ENCODE measurements around the gene CLMN. TPM values are rescaled to one million over a fixed set of nuclear protein-coding genes. Genes with fewer than 3 reads are reported as not detected.
"Not testable (repeated sequence)": the region's sequence is repeated elsewhere in the genome, so short reads cannot be mapped to it uniquely, and the experiment has no call there.

Gene CLMN
- total RNA-seq, 1 experiment from 2014 or later = 8.6 TPM

DNA sequence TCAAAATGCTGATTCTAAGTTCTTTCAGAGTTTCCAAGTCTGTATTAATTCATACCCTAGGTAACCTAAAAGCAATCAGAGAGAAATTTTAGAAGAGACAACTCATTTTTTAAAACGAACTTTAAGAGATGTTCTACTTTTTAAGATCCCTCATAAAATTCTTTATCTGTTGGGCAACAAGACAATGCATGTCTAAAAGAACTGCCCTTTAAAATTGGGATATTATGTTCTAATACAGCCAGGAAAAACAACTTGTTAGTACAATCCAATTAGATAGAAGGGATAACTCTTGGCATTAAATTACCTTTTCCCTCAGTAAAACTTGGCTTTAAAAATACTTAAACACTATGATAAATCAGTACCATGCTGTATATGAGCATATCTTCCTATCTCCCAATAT is 178.0 kb downstream of the CLMN start:
- peaks cover 55% of the 10 kb centered on the region for H3K4me1 ChIP-seq (ENCODE audit: insufficient read depth, low read length, poor library complexity, severe bottlenecking)
- ChIA-PET POLR2A (ENCODE audit: low non-redundant PET) (no interaction called here), CTCF (no interaction called here)
- peaks cover 4% of the 10 kb centered on the region for H3K36me3 ChIP-seq (ENCODE audit: insufficient read depth, low read length, poor library complexity, severe bottlenecking)
- TF ChIP-seq, protein P1, sequence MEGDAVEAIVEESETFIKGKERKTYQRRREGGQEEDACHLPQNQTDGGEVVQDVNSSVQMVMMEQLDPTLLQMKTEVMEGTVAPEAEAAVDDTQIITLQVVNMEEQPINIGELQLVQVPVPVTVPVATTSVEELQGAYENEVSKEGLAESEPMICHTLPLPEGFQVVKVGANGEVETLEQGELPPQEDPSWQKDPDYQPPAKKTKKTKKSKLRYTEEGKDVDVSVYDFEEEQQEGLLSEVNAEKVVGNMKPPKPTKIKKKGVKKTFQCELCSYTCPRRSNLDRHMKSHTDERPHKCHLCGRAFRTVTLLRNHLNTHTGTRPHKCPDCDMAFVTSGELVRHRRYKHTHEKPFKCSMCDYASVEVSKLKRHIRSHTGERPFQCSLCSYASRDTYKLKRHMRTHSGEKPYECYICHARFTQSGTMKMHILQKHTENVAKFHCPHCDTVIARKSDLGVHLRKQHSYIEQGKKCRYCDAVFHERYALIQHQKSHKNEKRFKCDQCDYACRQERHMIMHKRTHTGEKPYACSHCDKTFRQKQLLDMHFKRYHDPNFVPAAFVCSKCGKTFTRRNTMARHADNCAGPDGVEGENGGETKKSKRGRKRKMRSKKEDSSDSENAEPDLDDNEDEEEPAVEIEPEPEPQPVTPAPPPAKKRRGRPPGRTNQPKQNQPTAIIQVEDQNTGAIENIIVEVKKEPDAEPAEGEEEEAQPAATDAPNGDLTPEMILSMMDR (conservative IDR thresholded peaks at IDR 0.05; ENCODE audit: low read depth, low read length) = no peak
- no peak for TF ChIP-seq EZH2 (IDR thresholded peaks at IDR 0.05; ENCODE audit: borderline replicate concordance, low read depth, low read length, poor library complexity, severe bottlenecking)
- BruUV-seq (replicated peaks) = no TSS peak
- no peak for DNase-seq (ENCODE audit: low spot score)
- peak overlapping the region; percentile 14 for H3K27ac ChIP-seq (ENCODE audit: low read depth, low read length, poor library complexity, severe bottlenecking)
- H3K4me3 ChIP-seq (ENCODE audit: low read depth, low read length, poor library complexity, severe bottlenecking) = no peak overlapping the region
- H3K9me3 ChIP-seq (ENCODE audit: low read depth, low read length, poor library complexity, severe bottlenecking) = peaks cover 9% of the 10 kb centered on the region
- intact Hi-C loops (cut with micrococcal nuclease; ENCODE audit: unreplicated experiment) = no loop called here
- H3K27me3 ChIP-seq (replicated peaks; ENCODE audit: insufficient read depth, low read depth, low read length, poor library complexity) = no peaks in the 10 kb centered on the region

DNA sequence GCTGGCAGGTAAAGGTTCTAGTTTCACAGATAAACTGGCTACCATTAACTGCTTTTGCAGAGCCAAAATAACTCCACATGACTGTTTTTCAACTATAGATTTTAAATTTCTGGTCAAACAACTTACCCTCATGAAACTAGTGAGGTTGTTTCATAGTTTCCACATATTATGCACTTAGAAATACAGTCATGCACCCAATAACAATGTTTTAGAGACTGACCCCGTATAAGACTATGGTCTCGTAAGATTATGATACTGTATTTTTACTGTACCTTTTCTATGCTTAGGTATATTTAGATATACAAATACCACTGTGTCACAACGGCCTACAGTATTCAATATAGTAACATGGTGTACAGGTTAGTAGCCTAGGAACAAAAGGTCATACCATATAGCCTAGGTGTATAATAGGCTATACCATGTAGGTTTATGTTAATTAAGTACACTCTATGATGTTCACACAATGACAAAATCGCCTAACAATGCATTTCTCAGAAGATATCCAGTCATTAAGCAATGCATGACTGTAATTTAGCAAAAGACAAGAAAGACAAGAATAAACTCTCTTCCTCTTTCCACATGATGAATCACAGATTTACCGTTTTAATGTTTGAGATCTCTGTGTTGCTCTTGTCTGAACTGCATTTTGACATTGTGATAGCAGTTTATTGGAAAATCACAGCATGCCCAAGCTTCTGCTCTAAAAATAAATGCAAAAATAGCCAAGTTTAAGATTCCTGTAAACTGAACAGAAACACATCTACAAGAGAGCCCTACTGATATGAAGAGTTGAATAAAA is 179.4 kb downstream of the CLMN start:
- Histone ChIP-seq H3K27me3 (replicated peaks; ENCODE audit: insufficient read depth, low read depth, low read length, poor library complexity) (no peaks in the 10 kb centered on the region), H3K4me1 (ENCODE audit: insufficient read depth, low read length, poor library complexity, severe bottlenecking) (peaks cover 56% of the 10 kb centered on the region), H3K27ac (ENCODE audit: low read depth, low read length, poor library complexity, severe bottlenecking) (no peak overlapping the region), H3K9me3 (ENCODE audit: low read depth, low read length, poor library complexity, severe bottlenecking) (peaks cover 8% of the 10 kb centered on the region), H3K36me3 (ENCODE audit: insufficient read depth, low read length, poor library complexity, severe bottlenecking) (peaks cover 3% of the 10 kb centered on the region), H3K4me3 (ENCODE audit: low read depth, low read length, poor library complexity, severe bottlenecking) (no peak overlapping the region)
- DNase-seq (ENCODE audit: low spot score) = no peak
- CTCF ChIA-PET = no interaction called here
- no peak for TF ChIP-seq EZH2 (IDR thresholded peaks at IDR 0.05; ENCODE audit: borderline replicate concordance, low read depth, low read length, poor library complexity, severe bottlenecking)
- TF ChIP-seq, protein P1 (conservative IDR thresholded peaks at IDR 0.05; ENCODE audit: low read depth, low read length) = no peak
- POLR2A ChIA-PET (ENCODE audit: low non-redundant PET) = no interaction called here
- BruUV-seq (replicated peaks) = no TSS peak
- intact Hi-C loops (cut with micrococcal nuclease; ENCODE audit: unreplicated experiment) = no loop called here

DNA sequence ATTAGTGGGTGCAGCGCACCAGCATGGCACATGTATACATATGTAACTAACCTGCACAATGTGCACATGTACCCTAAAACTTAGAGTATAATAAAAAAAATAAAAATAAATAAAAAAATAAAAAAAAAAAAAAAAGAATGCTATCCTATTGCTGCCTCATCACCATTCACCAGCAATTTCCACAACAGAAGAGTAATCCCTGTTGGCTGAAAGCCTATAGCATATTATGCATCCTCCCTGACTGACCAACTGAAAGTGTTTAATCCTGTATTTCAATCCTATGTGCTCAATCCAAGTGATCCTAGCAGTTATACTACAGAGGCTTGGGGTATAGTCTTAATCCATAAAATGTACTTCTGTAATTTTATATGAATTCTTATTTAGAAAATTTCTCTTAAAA is 180.8 kb downstream of the CLMN start:
- DNase-seq (ENCODE audit: low spot score) = peak; percentile 48
- ChIA-PET CTCF (no interaction called here), POLR2A (ENCODE audit: low non-redundant PET) (no interaction called here)
- Histone ChIP-seq H3K9me3 (ENCODE audit: low read depth, low read length, poor library complexity, severe bottlenecking) (no peaks in the 10 kb centered on the region), H3K27ac (ENCODE audit: low read depth, low read length, poor library complexity, severe bottlenecking) (no peak overlapping the region), H3K4me3 (ENCODE audit: low read depth, low read length, poor library complexity, severe bottlenecking) (no peak overlapping the region), H3K36me3 (ENCODE audit: insufficient read depth, low read length, poor library complexity, severe bottlenecking) (no peaks in the 10 kb centered on the region), H3K27me3 (replicated peaks; ENCODE audit: insufficient read depth, low read depth, low read length, poor library complexity) (no peaks in the 10 kb centered on the region), H3K4me1 (ENCODE audit: insufficient read depth, low read length, poor library complexity, severe bottlenecking) (peaks cover 65% of the 10 kb centered on the region)
- intact Hi-C loops (cut with micrococcal nuclease; ENCODE audit: unreplicated experiment) = no loop called here
- BruUV-seq (replicated peaks) = no TSS peak
- TF ChIP-seq, protein P1 (conservative IDR thresholded peaks at IDR 0.05; ENCODE audit: low read depth, low read length) = no peak

- POLR2A ChIA-PET (ENCODE audit: low non-redundant PET); H3K4me3 ChIP-seq (ENCODE audit: low read depth, low read length, poor library complexity, severe bottlenecking); CTCF ChIA-PET; BruUV-seq (replicated peaks); intact Hi-C loops (cut with micrococcal nuclease; ENCODE audit: unreplicated experiment); H3K27me3 ChIP-seq (replicated peaks; ENCODE audit: insufficient read depth, low read depth, low read length, poor library complexity); DNase-seq (ENCODE audit: low spot score); H3K9me3 ChIP-seq (ENCODE audit: low read depth, low read length, poor library complexity, severe bottlenecking); H3K27ac ChIP-seq (ENCODE audit: low read depth, low read length, poor library complexity, severe bottlenecking); H3K36me3 ChIP-seq (ENCODE audit: insufficient read depth, low read length, poor library complexity, severe bottlenecking): not testable (repeated sequence)
- peaks cover 67% of the 10 kb centered on the region for H3K4me1 ChIP-seq (ENCODE audit: insufficient read depth, low read length, poor library complexity, severe bottlenecking)
Observed at GRCh38 chr14:95138455-95138854, 181.3 kb downstream of the CLMN start.
